ENCODE measurements around the gene HDLBP. TPM values are rescaled to one million over a fixed set of nuclear protein-coding genes. Genes with fewer than 3 reads are reported as not detected.

Gene HDLBP
- total and polyA plus RNA-seq, 12 donors, result 206 to 419 (median 353) TPM

DNA sequence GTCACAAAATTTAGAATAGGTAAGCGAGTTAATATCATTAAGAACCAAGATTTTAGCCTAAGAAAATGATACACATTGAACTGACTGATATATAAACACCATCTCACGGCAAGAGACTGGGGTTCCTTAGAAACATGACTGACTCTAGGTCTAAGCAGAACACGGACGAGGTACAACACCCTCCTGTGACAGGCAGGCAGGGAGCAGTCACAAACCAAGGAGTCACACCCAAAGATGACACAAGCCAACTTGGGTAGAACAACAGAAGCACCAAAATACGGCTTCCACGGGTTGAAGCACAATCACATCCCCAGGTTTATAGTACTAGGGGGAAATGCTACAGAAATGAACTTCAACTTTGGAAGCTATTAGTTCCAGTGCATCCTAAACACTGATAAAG is 24.3 kb downstream of the HDLBP start:
- H3K4me3 ChIP-seq, result no peak overlapping the region
- TF ChIP-seq, protein P1, sequence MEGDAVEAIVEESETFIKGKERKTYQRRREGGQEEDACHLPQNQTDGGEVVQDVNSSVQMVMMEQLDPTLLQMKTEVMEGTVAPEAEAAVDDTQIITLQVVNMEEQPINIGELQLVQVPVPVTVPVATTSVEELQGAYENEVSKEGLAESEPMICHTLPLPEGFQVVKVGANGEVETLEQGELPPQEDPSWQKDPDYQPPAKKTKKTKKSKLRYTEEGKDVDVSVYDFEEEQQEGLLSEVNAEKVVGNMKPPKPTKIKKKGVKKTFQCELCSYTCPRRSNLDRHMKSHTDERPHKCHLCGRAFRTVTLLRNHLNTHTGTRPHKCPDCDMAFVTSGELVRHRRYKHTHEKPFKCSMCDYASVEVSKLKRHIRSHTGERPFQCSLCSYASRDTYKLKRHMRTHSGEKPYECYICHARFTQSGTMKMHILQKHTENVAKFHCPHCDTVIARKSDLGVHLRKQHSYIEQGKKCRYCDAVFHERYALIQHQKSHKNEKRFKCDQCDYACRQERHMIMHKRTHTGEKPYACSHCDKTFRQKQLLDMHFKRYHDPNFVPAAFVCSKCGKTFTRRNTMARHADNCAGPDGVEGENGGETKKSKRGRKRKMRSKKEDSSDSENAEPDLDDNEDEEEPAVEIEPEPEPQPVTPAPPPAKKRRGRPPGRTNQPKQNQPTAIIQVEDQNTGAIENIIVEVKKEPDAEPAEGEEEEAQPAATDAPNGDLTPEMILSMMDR (IDR thresholded peaks at IDR 0.05), result no peak
- H3K36me3 ChIP-seq, result peaks cover 0 to 20% (median 0%) of the 10 kb centered on the region in 9 donors
- no peak for DNase-seq
- H3K27me3 ChIP-seq, result no peaks in the 10 kb centered on the region
- ATAC-seq, result no peak
- 88 to 94% methylated on average over 6 of the region's 6 CpGs for WGBS, 2 donors
- H3K9me3 ChIP-seq, result no peaks in the 10 kb centered on the region
- intact Hi-C loops (cut with DNase I), result no loop called here
- peaks cover 0 to 34% (median 21%) of the 10 kb centered on the region in 9 donors for H3K4me1 ChIP-seq
- no peak overlapping the region for H3K27ac ChIP-seq

DNA sequence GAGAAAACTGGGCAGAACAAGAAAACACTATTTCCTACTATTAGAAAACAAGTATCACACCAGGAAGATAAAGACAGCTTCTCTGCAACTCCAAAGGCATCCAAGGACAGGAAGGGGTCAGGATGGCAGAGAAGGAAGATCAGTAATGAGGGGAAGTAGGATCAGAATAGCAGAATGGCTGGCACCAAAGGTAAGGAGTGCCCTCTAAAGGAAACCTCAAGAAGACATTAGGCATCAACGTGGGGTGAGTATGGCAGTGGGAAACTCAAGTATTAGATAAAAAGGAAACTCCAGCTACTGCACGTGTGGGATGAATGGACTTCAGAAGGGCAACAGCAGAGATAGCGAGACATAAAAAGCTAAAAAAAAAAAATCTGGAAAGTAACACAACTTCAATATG is 25.9 kb downstream of the HDLBP start:
- peaks cover 0 to 27% (median 21%) of the 10 kb centered on the region in 9 donors for H3K4me1 ChIP-seq
- intact Hi-C loops (cut with DNase I), result no loop called here
- H3K4me3 ChIP-seq, result no peak overlapping the region
- peaks cover 0 to 20% (median 0%) of the 10 kb centered on the region in 9 donors for H3K36me3 ChIP-seq
- H3K27ac ChIP-seq, result no peak overlapping the region
- no peaks in the 10 kb centered on the region for H3K9me3 ChIP-seq
- DNase-seq (no peak), ATAC-seq (peak in 1 of 8 donors; percentile 22)
- TF ChIP-seq, protein P1 (IDR thresholded peaks at IDR 0.05), result no peak
- WGBS, 2 donors, result 48 to 57% methylated on average over 3 of the region's 3 CpGs
- H3K27me3 ChIP-seq, result no peaks in the 10 kb centered on the region

DNA sequence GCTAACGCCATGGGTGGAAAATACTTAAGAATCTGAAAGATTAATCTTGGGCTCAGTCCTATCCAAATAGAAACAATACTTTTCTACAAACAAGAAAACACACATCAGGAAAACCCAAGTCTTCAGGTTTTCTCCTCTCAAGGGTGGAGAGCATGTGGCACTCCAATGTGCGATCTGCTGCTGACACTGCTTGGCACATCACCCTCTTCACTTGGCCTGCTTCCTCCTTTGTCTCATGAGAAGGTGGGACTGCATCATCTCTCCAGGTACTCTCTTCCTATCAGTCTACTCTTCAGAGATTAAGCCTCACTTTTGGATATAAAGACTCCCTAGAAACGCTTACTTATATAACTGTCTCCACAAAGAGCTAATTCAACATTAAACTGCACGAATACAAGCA is 26.4 kb downstream of the HDLBP start:
- no peak overlapping the region for H3K27ac ChIP-seq
- DNase-seq, result no peak
- H3K27me3 ChIP-seq, result no peaks in the 10 kb centered on the region
- peaks cover 0 to 25% (median 0%) of the 10 kb centered on the region in 9 donors for H3K36me3 ChIP-seq
- peak in 3 of 8 donors; percentile 39 to 73 (median 63) for ATAC-seq
- no peaks in the 10 kb centered on the region for H3K9me3 ChIP-seq
- peaks cover 0 to 29% (median 22%) of the 10 kb centered on the region in 9 donors for H3K4me1 ChIP-seq
- H3K4me3 ChIP-seq, result no peak overlapping the region
- WGBS, 2 donors, result 41 to 70% methylated on average over 4 of the region's 4 CpGs
- TF ChIP-seq, protein P1 (IDR thresholded peaks at IDR 0.05), result no peak
- intact Hi-C loops (cut with DNase I), result no loop called here

DNA sequence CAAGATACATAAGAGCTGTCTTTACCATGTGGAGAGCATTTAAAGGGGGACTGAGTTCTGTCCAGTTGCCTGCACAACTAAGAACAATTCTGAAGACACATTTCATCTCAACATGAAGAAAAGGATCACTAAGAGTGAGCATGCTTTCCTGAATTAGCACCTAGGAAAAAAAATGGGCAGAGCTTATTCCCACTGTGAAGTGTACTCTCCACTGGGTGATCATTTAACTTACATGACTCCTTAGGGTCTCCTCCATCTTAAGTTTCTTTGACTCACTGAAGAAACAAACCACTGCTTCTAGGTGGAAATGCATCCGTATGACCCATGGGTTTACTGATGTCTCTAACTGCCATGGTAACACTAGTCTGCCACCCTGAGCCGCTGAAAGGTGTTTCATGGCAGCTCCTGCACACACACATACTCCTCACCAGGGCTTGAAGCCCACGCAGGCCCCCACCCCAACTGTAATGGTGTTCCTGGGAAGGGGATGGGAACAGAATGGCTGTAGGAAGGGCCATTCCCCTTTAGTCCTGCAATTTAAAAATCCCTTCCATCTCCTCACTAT is 27.1 kb downstream of the HDLBP start:
- intact Hi-C loops (cut with DNase I), result no loop called here
- 66 to 80% methylated on average over 3 of the region's 3 CpGs for WGBS, 2 donors
- no peak for DNase-seq

More for the DNA sequence above, 27.1 kb downstream of the HDLBP start:
- Histone ChIP-seq H3K27ac (no peak overlapping the region), H3K27me3 (no peaks in the 10 kb centered on the region), H3K36me3 (peaks cover 0 to 25% (median 0%) of the 10 kb centered on the region in 9 donors), H3K4me1 (peaks cover 0 to 30% (median 22%) of the 10 kb centered on the region in 9 donors), H3K9me3 (no peaks in the 10 kb centered on the region), H3K4me3 (no peak overlapping the region)
- ATAC-seq, result peak in 2 of 8 donors; percentile 8 to 58
- TF ChIP-seq, protein P1 (IDR thresholded peaks at IDR 0.05), result no peak

All from heart right ventricle (tissue), 16 donors.